GM23338 (cell line): ENCODE data around the gene LRRC3. TPM values are rescaled to one million over a fixed set of nuclear protein-coding genes. Genes with fewer than 3 reads are reported as not detected.

Experiments
- ATAC-seq: fragments of 200-7000 bp; cut with Tn5 transposase; 3 replicates; pipeline ENCODE4 v1.9.1; 2020
- DNase-seq: peaks from one replicate; pipeline ENCODE4 v3.0.0-alpha.2; 2015; ENCODE audit warnings: low spot score
- H2AFZ ChIP-seq: fragments of 200-600 bp; sonication (generic); 2 replicates; pipeline ENCODE4 v1.8.0; 2016; ENCODE audit warnings: antibody characterized with exemption, mild to moderate bottlenecking, moderate library complexity
- H3F3A ChIP-seq: fragments of 200-600 bp; sonication (generic); replicated peaks from 2 replicates; pipeline ENCODE4 v1.8.0; 2017; ENCODE audit warnings: antibody characterized with exemption, mixed run types, low read depth
- H3K27ac ChIP-seq: fragments of 200-600 bp; sonication (generic); 2 replicates; pipeline ENCODE4 v1.6.1; 2016; ENCODE audit warnings: low read depth
- H3K27me3 ChIP-seq: fragments of 200-600 bp; sonication (generic); 2 replicates; pipeline ENCODE4 v1.8.0; 2016; ENCODE audit warnings: mild to moderate bottlenecking, mixed run types, moderate library complexity; ENCODE audit not compliant: insufficient read depth
- H3K36me3 ChIP-seq: fragments of 200-600 bp; sonication (generic); 2 replicates; pipeline ENCODE4 v1.8.0; 2016; ENCODE audit warnings: mild to moderate bottlenecking; ENCODE audit not compliant: insufficient read depth
- H3K4me1 ChIP-seq: fragments of 200-600 bp; sonication (generic); 2 replicates; pipeline ENCODE4 v1.8.0; 2016; ENCODE audit warnings: mild to moderate bottlenecking, moderate library complexity; ENCODE audit not compliant: insufficient read depth
- H3K4me2 ChIP-seq: fragments of 200-600 bp; sonication (generic); 2 replicates; pipeline ENCODE4 v1.7.1; 2017; ENCODE audit warnings: mixed run types
- H3K4me3 ChIP-seq: fragments of 200-600 bp; sonication (generic); 2 replicates; pipeline ENCODE4 v1.6.1; 2016; ENCODE audit warnings: mixed run types
- H3K79me2 ChIP-seq: fragments of 200-600 bp; sonication (generic); replicated peaks from 2 replicates; pipeline ENCODE4 v1.8.0; 2017; ENCODE audit warnings: mild to moderate bottlenecking; ENCODE audit not compliant: insufficient read depth
- H3K9me2 ChIP-seq: fragments of 200-600 bp; sonication (generic); 2 replicates; pipeline ENCODE4 v1.8.0; 2017; ENCODE audit not compliant: insufficient read depth
- H4K20me1 ChIP-seq: fragments of 200-600 bp; sonication (generic); replicated peaks from 2 replicates; pipeline ENCODE4 v1.8.0; 2017; ENCODE audit warnings: mild to moderate bottlenecking; ENCODE audit not compliant: insufficient read depth
- H3K27ac Mint-ChIP-seq: 2 replicates; pipeline ENCODE4 v1.8.0; 2020; ENCODE audit warnings: inconsistent platforms, mild to moderate bottlenecking, moderate library complexity, mixed read lengths
- H3K27me3 Mint-ChIP-seq: 3 replicates; pipeline ENCODE4 v1.8.0; 2022; ENCODE audit warnings: low read depth, mild to moderate bottlenecking, moderate library complexity, mixed read lengths, inconsistent platforms; ENCODE audit not compliant: insufficient read depth, poor library complexity
- H3K36me3 Mint-ChIP-seq: 3 replicates; pipeline ENCODE4 v1.8.0; 2021; ENCODE audit warnings: low read depth, mild to moderate bottlenecking, inconsistent platforms, moderate library complexity, mixed read lengths
- H3K4me1 Mint-ChIP-seq: 3 replicates; pipeline ENCODE4 v1.8.0; 2020; ENCODE audit warnings: mild to moderate bottlenecking, inconsistent platforms, mixed read lengths
- H3K4me3 Mint-ChIP-seq: 3 replicates; pipeline ENCODE4 v1.8.0; 2021; ENCODE audit warnings: moderate library complexity, mild to moderate bottlenecking, inconsistent platforms, mixed read lengths
- H3K9me3 Mint-ChIP-seq: 3 replicates; pipeline ENCODE4 v1.8.0; 2020; ENCODE audit warnings: moderate library complexity, mild to moderate bottlenecking, inconsistent platforms, mixed read lengths
- CREB1 ChIP-seq: fragments of 250-450 bp; sonication (Bioruptor Pico); IDR thresholded peaks from 2 replicates; pipeline ENCODE4 v1.5.0; 2020; ENCODE audit warnings: low read depth, mild to moderate bottlenecking, moderate library complexity
- CTCF ChIP-seq, 2 experiments: fragments of 200-600 bp in 1 of 2; sonication (generic) in 1 of 2; conservative IDR thresholded peaks; 2 replicates each; pipeline versions ENCODE4 v1.5.1 to v1.6.1; 2016 to 2017; ENCODE audit warnings: antibody characterized with exemption in 2 of 2, low read depth in 2 of 2, mild to moderate bottlenecking in 2 of 2, moderate library complexity in 1 of 2
- ETS1 ChIP-seq: IDR thresholded peaks from 2 replicates; pipeline ENCODE4 v1.6.1; 2016; ENCODE audit warnings: antibody characterized with exemption
- EZH2 ChIP-seq: fragments of 200-600 bp; sonication (generic); IDR thresholded peaks from one replicate; pipeline ENCODE4 v1.8.0; 2017; ENCODE audit warnings: antibody characterized with exemption, mild to moderate bottlenecking, low read depth; ENCODE audit not compliant: unreplicated experiment
- EZH2phosphoT487 ChIP-seq: fragments of 200-600 bp; sonication (generic); IDR thresholded peaks from one replicate; pipeline ENCODE4 v1.8.1; 2018; ENCODE audit warnings: antibody characterized with exemption; ENCODE audit not compliant: unreplicated experiment
- JUNB ChIP-seq: IDR thresholded peaks from one replicate; pipeline ENCODE4 v1.6.1; 2016; ENCODE audit warnings: antibody characterized with exemption; ENCODE audit not compliant: unreplicated experiment
- NANOG ChIP-seq: IDR thresholded peaks from 2 replicates; pipeline ENCODE4 v1.6.1; 2016; ENCODE audit warnings: antibody characterized with exemption, borderline replicate concordance
- POLR2AphosphoS5 ChIP-seq: IDR thresholded peaks from 2 replicates; pipeline ENCODE4 v1.6.1; 2016; ENCODE audit warnings: antibody characterized with exemption, low read depth
- REST ChIP-seq: IDR thresholded peaks from one replicate; pipeline ENCODE4 v1.6.1; 2018; ENCODE audit warnings: antibody characterized with exemption; ENCODE audit not compliant: unreplicated experiment
- STAT1 ChIP-seq: IDR thresholded peaks from one replicate; pipeline ENCODE4 v1.6.1; 2016; ENCODE audit warnings: antibody characterized with exemption; ENCODE audit not compliant: unreplicated experiment
- ZNF114 ChIP-seq: fragments of 250-450 bp; sonication (Bioruptor Pico); IDR thresholded peaks from 2 replicates; pipeline ENCODE4 v1.5.0; 2020; ENCODE audit warnings: mild to moderate bottlenecking, moderate library complexity
- ZNF331 ChIP-seq: fragments of 250-450 bp; sonication (Bioruptor Pico); IDR thresholded peaks from 2 replicates; pipeline ENCODE4 v1.5.0; 2020; ENCODE audit warnings: low read depth, mild to moderate bottlenecking, moderate library complexity
- ZNF462 ChIP-seq: fragments of 250-450 bp; sonication (Bioruptor Pico); IDR thresholded peaks from 2 replicates; pipeline ENCODE4 v1.5.0; 2020; ENCODE audit warnings: mild to moderate bottlenecking, moderate library complexity
- polyA plus RNA-seq: library from polyadenylated mRNA; unstranded; fragments of >200 nt; fragmentation: Nextera tagmentation; extraction: Ambion mirVana; gene quantifications from 2 replicates; pipeline ENCODE4 v1.2.1, GENCODE V29; 2016
- total RNA-seq: library from RNA; depleted of rRNA; stranded (reverse); fragments of >200 nt; shearing (Covaris generic); gene quantifications from 2 replicates; pipeline ENCODE4 v1.2.3, GENCODE V29; 2014

LRRC3 gene
- total and polyA plus RNA-seq, 2 experiments from 2014 or later = 0.95 to 6.8 TPM

- no peaks in the 10 kb centered on the region for H3K4me1 Mint-ChIP-seq
Measured at GRCh38 chr21:44428281-44428960, 26.9 kb upstream of the LRRC3 start.

More at GRCh38 chr21:44428281-44428960, 26.9 kb upstream of the LRRC3 start:
- no peak for TF ChIP-seq STAT1
- TF ChIP-seq ZNF114 (CRISPR knock-in tag) = no peak
- TF ChIP-seq REST = no peak
- TF ChIP-seq ZNF462 = no peak
- TF ChIP-seq CREB1 (CRISPR knock-in tag) = no peak
- no peak for TF ChIP-seq ZNF331 (CRISPR knock-in tag)
- no peak for TF ChIP-seq JUNB
- TF ChIP-seq NANOG = no peak
- no peak for TF ChIP-seq EZH2phosphoT487
- no peak for TF ChIP-seq ETS1
- TF ChIP-seq POLR2AphosphoS5 = no peak
- TF ChIP-seq CTCF (conservative IDR thresholded peaks at IDR 0.05; ENCODE audit: low read depth in 2 of 2) = no peak
- TF ChIP-seq EZH2 = no peak
- Mint-ChIP-seq H3K27me3 (peaks cover 5% of the 10 kb centered on the region), H3K4me3 (no peak overlapping the region), H3K27ac (no peak overlapping the region), H3K36me3 (peaks cover 4% of the 10 kb centered on the region; the same call in 1 of the 3 replicates), H3K9me3 (peaks cover 17% of the 10 kb centered on the region; the same call in 2 of the 3 replicates)
- Histone ChIP-seq H3K79me2 (no peaks in the 10 kb centered on the region), H3K27ac (no peak overlapping the region), H3K4me1 (no peaks in the 10 kb centered on the region), H3K27me3 (no peaks in the 10 kb centered on the region), H4K20me1 (no peaks in the 10 kb centered on the region), H3K4me3 (no peak overlapping the region), H3F3A (no peaks in the 10 kb centered on the region), H2AFZ (no peak overlapping the region), H3K36me3 (no peaks in the 10 kb centered on the region), H3K9me2 (no peaks in the 10 kb centered on the region), H3K4me2 (no peak overlapping the region)
- DNase-seq (peak; percentile 82), ATAC-seq (peak; percentile 50)
